Chondrocyte (in vitro differentiated cells): Measurements from ENCODE around the gene SAA1. TPM values are rescaled to one million over a fixed set of nuclear protein-coding genes. Genes with fewer than 3 reads are reported as not detected.

ENCODE experiments used
- DNase-seq: peaks from one replicate; pipeline ENCODE4 v3.0.0; 2021; ENCODE audit warnings: mixed read lengths, low spot score
- H3K27ac Mint-ChIP-seq: one replicate; pipeline ENCODE4 v1.8.0; 2021; ENCODE audit warnings: mild to moderate bottlenecking, moderate library complexity, mixed read lengths; ENCODE audit not compliant: unreplicated experiment
- H3K27me3 Mint-ChIP-seq: 2 replicates; pipeline ENCODE4 v1.8.0; 2021; ENCODE audit warnings: low read depth, mixed read lengths
- H3K36me3 Mint-ChIP-seq: 2 replicates; pipeline ENCODE4 v1.8.0; 2021; ENCODE audit warnings: low read depth, mixed read lengths
- H3K4me1 Mint-ChIP-seq: 2 replicates; pipeline ENCODE4 v1.8.0; 2021; ENCODE audit warnings: low read depth, mild to moderate bottlenecking, mixed read lengths
- H3K4me3 Mint-ChIP-seq: one replicate; pipeline ENCODE4 v1.8.0; 2021; ENCODE audit warnings: mild to moderate bottlenecking, moderate library complexity, mixed read lengths; ENCODE audit not compliant: unreplicated experiment
- H3K9me3 Mint-ChIP-seq: 2 replicates; pipeline ENCODE4 v1.8.0; 2021; ENCODE audit warnings: low read depth, mixed read lengths
- total RNA-seq: library from RNA; stranded (reverse); gene quantifications from 3 replicates; pipeline ENCODE4 v1.2.1, GENCODE V29; 2021
- TF ChIP-seq, protein P1 (sequence below): fragments of 200-600 bp; sonication (generic); IDR thresholded peaks from 2 replicates; pipeline ENCODE4 v1.5.0; 2021; ENCODE audit warnings: antibody characterized with exemption, mild to moderate bottlenecking, moderate library complexity

SAA1 gene
- total RNA-seq, 1 donor from 2014 or later: not detected

DNA sequence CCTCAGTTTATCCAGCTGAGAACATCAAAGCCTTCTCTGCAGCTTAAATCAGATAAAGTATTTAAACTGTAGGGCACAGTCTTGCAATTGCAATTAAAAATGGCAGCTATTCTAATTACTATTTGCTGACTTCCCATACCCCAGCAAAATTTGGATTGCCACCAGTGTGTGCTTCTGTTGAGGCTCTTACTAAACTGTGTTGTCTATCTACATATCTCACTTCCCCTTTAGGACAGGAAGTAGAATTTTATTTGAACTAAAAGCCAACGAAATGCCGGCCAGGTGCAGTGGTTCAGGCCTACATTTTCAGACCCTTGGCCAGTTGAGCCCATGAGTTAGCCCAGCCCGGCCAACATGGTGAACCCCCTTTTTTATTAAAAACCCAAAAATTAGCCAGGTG, 36.6 kb upstream of the SAA1 start:
- Mint-ChIP-seq H3K27me3 (peaks cover 21% of the 10 kb centered on the region), H3K9me3 (peaks cover 6% of the 10 kb centered on the region), H3K27ac (no peak overlapping the region), H3K4me3 (no peak overlapping the region), H3K4me1 (no peaks in the 10 kb centered on the region), H3K36me3 (no peaks in the 10 kb centered on the region)
- TF ChIP-seq, protein P1, sequence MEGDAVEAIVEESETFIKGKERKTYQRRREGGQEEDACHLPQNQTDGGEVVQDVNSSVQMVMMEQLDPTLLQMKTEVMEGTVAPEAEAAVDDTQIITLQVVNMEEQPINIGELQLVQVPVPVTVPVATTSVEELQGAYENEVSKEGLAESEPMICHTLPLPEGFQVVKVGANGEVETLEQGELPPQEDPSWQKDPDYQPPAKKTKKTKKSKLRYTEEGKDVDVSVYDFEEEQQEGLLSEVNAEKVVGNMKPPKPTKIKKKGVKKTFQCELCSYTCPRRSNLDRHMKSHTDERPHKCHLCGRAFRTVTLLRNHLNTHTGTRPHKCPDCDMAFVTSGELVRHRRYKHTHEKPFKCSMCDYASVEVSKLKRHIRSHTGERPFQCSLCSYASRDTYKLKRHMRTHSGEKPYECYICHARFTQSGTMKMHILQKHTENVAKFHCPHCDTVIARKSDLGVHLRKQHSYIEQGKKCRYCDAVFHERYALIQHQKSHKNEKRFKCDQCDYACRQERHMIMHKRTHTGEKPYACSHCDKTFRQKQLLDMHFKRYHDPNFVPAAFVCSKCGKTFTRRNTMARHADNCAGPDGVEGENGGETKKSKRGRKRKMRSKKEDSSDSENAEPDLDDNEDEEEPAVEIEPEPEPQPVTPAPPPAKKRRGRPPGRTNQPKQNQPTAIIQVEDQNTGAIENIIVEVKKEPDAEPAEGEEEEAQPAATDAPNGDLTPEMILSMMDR: no peak
- DNase-seq: no peak

DNA sequence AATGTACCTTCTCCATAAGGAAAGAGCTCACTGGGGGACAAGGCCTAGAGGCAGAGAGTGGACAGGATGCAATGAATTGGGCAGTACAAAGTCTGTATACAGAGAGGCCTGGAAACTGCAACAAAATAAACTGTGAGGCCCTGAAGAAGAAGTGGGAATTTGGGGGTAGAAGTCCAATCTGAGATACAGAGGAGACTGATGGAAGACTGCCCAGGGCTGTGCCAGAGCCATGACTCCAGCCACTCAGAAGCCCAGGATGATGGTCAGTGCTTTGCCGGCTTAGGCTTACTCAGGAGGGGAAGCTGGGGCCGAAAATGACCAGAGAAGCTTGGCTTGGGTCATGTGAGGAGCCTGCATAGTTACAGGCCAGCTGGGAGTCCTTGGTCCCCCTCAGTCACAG, 35.2 kb upstream of the SAA1 start:
- Mint-ChIP-seq H3K27ac (no peak overlapping the region), H3K36me3 (no peaks in the 10 kb centered on the region), H3K9me3 (no peaks in the 10 kb centered on the region), H3K27me3 (peaks cover 26% of the 10 kb centered on the region), H3K4me3 (no peak overlapping the region), H3K4me1 (no peaks in the 10 kb centered on the region)
- TF ChIP-seq, protein P1: no peak
- no peak for DNase-seq

DNA sequence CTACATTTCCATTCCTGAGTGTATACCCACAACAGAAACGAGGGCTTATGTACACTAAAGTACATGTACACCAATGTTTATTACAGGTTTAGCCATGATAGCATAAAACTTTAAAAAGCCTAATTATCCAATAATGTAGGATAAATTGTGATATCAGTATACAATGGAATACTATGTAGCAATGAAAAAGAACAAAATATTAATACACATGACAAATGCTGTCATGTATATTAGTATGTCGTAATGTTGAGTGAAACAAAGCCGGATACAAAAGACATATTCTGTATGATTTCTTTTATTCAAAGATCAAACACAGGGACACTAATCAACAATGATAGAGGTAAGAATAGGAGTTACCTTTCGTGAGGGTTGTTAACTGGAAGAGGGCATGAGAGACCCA, 32.2 kb upstream of the SAA1 start:
- TF ChIP-seq, protein P1: no peak
- H3K27ac Mint-ChIP-seq: no peak overlapping the region
- H3K4me1 Mint-ChIP-seq: no peaks in the 10 kb centered on the region
- H3K9me3 Mint-ChIP-seq: no peaks in the 10 kb centered on the region
- H3K4me3 Mint-ChIP-seq: no peak overlapping the region
- H3K36me3 Mint-ChIP-seq: no peaks in the 10 kb centered on the region
- DNase-seq: no peak
- peaks cover 29% of the 10 kb centered on the region for H3K27me3 Mint-ChIP-seq

DNA sequence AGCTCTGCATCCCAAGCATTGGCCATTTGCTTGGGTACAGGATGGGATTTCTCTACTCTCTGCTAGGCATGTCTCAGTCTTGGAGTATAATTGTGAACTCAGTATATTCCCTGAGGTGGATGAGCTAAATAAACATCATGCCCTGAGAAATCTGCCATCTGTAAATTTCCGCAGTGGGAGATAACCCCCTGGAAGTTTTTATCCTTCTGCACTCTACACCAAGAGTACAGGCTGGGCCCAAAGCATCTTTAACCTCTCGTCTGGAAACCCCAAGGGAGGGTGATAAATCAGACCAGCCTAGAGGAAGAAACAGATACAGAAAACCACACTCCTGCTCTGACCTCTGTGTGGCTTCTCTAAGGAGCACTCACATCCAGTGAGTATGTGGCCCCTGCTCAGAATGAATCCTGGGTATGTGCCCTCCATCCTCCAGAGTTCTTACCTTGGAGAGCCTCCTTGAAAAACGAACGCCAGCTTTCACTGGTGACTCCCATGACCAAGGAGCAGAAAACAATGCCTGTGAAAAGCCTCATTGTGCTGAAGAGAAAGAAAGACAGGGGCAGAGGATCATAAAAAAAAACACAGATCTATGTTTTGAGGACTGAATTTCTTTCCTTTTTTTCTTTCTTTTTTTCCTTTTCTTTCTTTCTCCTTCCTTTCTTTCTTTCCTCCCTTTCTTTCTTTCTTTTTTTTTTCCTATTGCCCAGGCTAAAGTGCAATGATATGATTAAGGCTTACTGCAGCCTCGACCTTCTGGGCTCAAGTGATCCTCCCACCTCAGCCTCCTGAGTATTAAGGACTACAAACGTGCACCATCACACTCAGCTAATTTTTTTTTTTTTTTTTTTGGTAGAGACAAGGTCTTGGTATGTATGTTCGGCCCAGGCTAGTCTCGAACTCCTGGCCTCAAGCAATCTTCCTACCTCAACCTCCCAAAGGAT, 30.4 kb upstream of the SAA1 start:
- no peak overlapping the region for H3K27ac Mint-ChIP-seq
- H3K4me3 Mint-ChIP-seq: no peak overlapping the region
- peaks cover 39% of the 10 kb centered on the region for H3K27me3 Mint-ChIP-seq
- H3K36me3 Mint-ChIP-seq: no peaks in the 10 kb centered on the region
- DNase-seq: no peak
- no peaks in the 10 kb centered on the region for H3K9me3 Mint-ChIP-seq
- TF ChIP-seq, protein P1: no peak
- no peaks in the 10 kb centered on the region for H3K4me1 Mint-ChIP-seq

DNA sequence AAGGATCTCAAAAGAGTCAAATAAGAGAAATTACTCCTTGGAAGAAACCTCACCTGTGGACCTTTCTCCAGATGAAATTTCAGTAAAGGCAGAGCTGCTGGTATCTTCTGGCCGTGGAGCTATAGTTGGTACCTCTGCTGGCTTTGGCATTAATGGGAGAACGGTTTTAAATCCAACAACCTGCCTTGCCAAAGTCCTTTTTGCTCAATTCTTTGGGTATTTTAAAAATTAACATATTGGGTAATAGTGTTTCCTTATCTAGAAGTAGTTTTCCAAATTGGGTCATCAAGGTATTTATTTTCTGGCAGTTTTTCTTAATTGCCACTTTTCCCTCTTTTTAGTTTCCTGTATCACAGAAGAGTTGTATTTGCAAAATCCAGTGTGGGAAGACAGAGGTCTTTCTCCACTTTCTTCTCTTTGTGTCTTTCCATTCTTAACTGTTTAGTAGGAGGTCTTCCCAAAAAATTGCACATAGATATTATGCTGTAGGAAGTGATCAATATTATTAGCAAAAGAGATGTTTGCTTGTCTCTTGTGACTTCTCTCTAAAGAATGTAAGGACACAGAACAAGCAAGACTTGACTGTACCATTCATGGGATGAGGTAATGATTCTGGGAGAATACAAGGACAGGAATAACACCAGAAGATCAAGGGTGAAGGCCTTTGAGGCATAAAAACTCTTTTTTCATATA, 29.3 kb upstream of the SAA1 start, which contains the start of gene SAA4:
TSS of gene SAA4 (minus strand) at position 139 of the 693 bp plus-strand sequence. CDS start 876 bp downstream, outside the sequence.
- peaks cover 45% of the 10 kb centered on the region for H3K27me3 Mint-ChIP-seq
- DNase-seq: no peak
- H3K9me3 Mint-ChIP-seq: no peaks in the 10 kb centered on the region
- no peaks in the 10 kb centered on the region for H3K4me1 Mint-ChIP-seq
- peaks cover 1% of the 10 kb centered on the region for H3K36me3 Mint-ChIP-seq
- H3K27ac Mint-ChIP-seq: no peak within 1 kb of the TSS
- no peak within 1 kb of the TSS for H3K4me3 Mint-ChIP-seq
- TF ChIP-seq, protein P1: no peak
